ENCODE data around the gene ZDHHC18.

The ZDHHC18 gene

DNA sequence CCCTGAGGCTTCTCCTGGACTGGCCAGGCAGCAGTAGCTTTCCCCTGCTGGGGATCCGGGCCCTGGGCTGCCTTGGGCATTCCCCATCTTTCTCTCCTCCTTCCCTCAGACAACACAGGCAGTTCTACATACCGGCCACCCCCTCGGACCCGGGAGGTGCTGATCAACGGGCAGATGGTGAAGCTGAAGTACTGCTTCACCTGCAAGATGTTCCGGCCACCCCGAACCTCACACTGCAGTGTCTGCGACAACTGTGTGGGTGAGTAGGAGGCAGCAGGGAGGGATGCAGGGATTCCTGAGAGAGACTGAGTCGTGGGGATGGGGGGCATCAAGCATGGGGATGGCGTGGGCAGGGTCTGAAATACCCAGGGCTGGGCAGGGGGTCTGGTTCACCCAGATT lies 22.0 kb downstream of the ZDHHC18 start:
- no peak for DNase-seq (ENCODE audit: low read depth)
- TF ChIP-seq, protein P1, sequence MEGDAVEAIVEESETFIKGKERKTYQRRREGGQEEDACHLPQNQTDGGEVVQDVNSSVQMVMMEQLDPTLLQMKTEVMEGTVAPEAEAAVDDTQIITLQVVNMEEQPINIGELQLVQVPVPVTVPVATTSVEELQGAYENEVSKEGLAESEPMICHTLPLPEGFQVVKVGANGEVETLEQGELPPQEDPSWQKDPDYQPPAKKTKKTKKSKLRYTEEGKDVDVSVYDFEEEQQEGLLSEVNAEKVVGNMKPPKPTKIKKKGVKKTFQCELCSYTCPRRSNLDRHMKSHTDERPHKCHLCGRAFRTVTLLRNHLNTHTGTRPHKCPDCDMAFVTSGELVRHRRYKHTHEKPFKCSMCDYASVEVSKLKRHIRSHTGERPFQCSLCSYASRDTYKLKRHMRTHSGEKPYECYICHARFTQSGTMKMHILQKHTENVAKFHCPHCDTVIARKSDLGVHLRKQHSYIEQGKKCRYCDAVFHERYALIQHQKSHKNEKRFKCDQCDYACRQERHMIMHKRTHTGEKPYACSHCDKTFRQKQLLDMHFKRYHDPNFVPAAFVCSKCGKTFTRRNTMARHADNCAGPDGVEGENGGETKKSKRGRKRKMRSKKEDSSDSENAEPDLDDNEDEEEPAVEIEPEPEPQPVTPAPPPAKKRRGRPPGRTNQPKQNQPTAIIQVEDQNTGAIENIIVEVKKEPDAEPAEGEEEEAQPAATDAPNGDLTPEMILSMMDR (conservative IDR thresholded peaks at IDR 0.05; ENCODE audit: low read length), result no peak
- no peak overlapping the region for H3K4me3 ChIP-seq (ENCODE audit: low read length)

- peak; percentile 80 for DNase-seq (ENCODE audit: low read depth)
- no peak overlapping the region for H3K4me3 ChIP-seq (ENCODE audit: low read length)
- TF ChIP-seq, protein P1 (conservative IDR thresholded peaks at IDR 0.05; ENCODE audit: low read length), result no peak
Measured at GRCh38 chr1:26848941-26849774, 22.7 kb downstream of the ZDHHC18 start.

DNA sequence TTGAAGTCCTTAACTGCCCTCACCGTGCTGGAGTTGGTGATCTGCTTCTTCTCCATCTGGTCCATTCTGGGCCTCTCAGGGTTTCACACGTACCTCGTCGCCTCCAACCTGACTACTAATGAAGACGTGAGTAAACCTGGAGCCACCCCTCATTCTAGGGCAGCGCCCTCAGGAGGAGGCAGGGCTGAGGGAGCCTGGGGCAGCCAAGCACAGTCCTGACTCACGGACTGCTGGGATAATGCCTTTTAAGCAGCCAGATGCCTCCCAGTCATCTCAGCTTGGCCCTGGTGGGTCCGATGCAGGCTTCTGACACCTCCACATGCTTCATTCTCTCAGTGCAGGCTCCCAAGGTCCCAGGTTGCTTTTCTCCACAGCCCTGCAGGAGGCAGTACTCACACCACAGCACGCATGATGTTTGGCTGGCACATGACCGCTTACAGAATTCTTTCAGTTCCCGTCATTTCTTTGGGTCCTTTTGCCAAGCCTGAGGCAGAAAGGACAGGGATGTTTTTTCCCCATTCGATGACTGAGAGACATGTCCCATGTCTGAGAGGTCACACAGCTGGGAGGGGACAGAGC lies 24.7 kb downstream of the ZDHHC18 start:
- H3K4me3 ChIP-seq (ENCODE audit: low read length), result no peak overlapping the region
- TF ChIP-seq, protein P1 (conservative IDR thresholded peaks at IDR 0.05; ENCODE audit: low read length), result no peak
- no peak for DNase-seq (ENCODE audit: low read depth)

DNA sequence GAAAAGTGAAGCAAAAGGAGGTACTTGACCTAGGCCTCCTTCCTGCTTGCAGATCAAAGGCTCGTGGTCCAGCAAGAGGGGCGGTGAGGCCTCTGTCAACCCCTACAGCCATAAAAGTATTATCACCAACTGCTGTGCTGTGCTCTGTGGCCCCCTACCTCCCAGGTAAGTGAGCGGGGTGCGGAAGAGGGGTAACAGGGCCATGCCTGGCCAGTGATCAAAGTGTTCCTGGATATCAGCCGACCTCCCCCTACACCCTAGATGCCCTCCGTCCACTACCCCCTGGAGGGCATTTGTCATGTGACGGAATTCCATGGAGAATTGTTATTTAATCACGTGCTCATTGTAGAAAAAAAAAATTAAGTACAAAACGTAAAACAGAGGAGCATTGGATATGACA lies 26.2 kb downstream of the ZDHHC18 start:
- TF ChIP-seq, protein P1 (conservative IDR thresholded peaks at IDR 0.05; ENCODE audit: low read length), result no peak
- DNase-seq (ENCODE audit: low read depth), result no peak
- no peak overlapping the region for H3K4me3 ChIP-seq (ENCODE audit: low read length)

DNA sequence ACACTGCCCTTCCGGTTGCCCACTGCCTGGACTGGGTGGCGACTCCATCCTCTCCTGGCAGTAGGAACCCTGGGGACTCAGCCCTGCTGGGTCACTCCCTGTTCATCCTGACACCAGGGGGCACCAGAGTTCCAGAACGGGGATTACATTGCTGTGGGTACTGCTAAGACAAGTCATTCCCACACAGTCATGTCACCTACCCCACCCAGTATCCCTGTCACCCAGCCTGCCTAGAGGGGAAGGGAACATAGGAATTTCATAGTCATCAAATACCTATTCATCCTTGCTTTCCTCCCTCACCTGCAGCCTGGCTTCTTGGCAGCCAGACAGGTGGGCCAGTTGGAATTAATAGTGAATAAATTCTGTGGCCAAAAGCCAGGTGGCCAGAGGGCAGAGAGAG lies 26.7 kb downstream of the ZDHHC18 start:
- peak; percentile 83 for DNase-seq (ENCODE audit: low read depth)
- TF ChIP-seq, protein P1 (conservative IDR thresholded peaks at IDR 0.05; ENCODE audit: low read length), result peak; percentile 90
- no peak overlapping the region for H3K4me3 ChIP-seq (ENCODE audit: low read length)

- DNase-seq (ENCODE audit: low read depth), result no peak
- TF ChIP-seq, protein P1 (conservative IDR thresholded peaks at IDR 0.05; ENCODE audit: low read length), result no peak
- no peak overlapping the region for H3K4me3 ChIP-seq (ENCODE audit: low read length)
Measured at GRCh38 chr1:26853600-26853999, 27.1 kb downstream of the ZDHHC18 start.

- TF ChIP-seq, protein P1 (conservative IDR thresholded peaks at IDR 0.05; ENCODE audit: low read length), result no peak
- DNase-seq (ENCODE audit: low read depth), result no peak
- no peak overlapping the region for H3K4me3 ChIP-seq (ENCODE audit: low read length)
Measured at GRCh38 chr1:26854906-26855305, 28.4 kb downstream of the ZDHHC18 start.
